HepG2 (cell line): ENCODE measurements around the gene AKNA. TPM values are rescaled to one million over a fixed set of nuclear protein-coding genes. Genes with fewer than 3 reads are reported as not detected.

ENCODE experiments used
- ATAC-seq: fragments of 200-7000 bp; cut with Tn5 transposase; 3 replicates; pipeline ENCODE4 v1.9.1; 2020; ENCODE audit warnings: mild to moderate bottlenecking, moderate library complexity
- BruUV-seq: library from RNA; stranded (reverse); fragments of 400-500 nt; replicated peaks from 2 replicates; lab custom pipeline; 2021; lab: Mats Ljungman, UMichigan
- CTCF ChIA-PET: fragments of 300-600 bp; formaldehyde crosslinking; extraction: SDS; loops from one replicate; lab custom pipeline; 2021; ENCODE audit warnings: low total read pairs, inconsistent platforms, low intra/inter-chr PET ratio; lab: Yijun Ruan, JAX
- POLR2A ChIA-PET: fragments of 350-600 bp; sonication (Branson Sonifier 250); formaldehyde crosslinking; loops from one replicate; lab custom pipeline; 2020; ENCODE audit warnings: antibody characterized with exemption, inconsistent platforms; lab: Yijun Ruan, JAX
- DNase-seq: peaks from one replicate; pipeline ENCODE4 v3.0.0-alpha.2; 2015; ENCODE audit warnings: low spot score
- FAIRE-seq: peaks from 3 replicates; lab custom pipeline; 2011; peaks lifted over from hg19 to GRCh38; lab: Jason Lieb, UNC
- H2AFZ ChIP-seq: one replicate; pipeline ENCODE4 v1.6.1; 2011; ENCODE audit warnings: low read length, inconsistent platforms
- H3K27ac ChIP-seq: fragments of 300-600 bp; 3 replicates; pipeline ENCODE4 v1.8.0; 2011; ENCODE audit warnings: mixed run types, mild to moderate bottlenecking, mixed read lengths, low read length, inconsistent platforms; ENCODE audit not compliant: insufficient read depth; ENCODE audit errors: extremely low read length
- H3K27me3 ChIP-seq, 2 experiments: fragments of 200-600 bp in 1 of 2; 2 replicates in 1 of 2; 3 replicates in 1 of 2; pipeline versions ENCODE4 v1.6.0 to v1.8.0; 2011; ENCODE audit warnings: low read length in 2 of 2, mild to moderate bottlenecking in 2 of 2, moderate library complexity in 2 of 2, inconsistent platforms in 1 of 2; ENCODE audit not compliant: insufficient read depth in 2 of 2, control insufficient read depth in 1 of 2
- H3K36me3 ChIP-seq, 2 experiments: fragments of 200-600 bp in 1 of 2; replicated peaks in 1 of 2; 2 replicates in 1 of 2; 3 replicates in 1 of 2; pipeline versions ENCODE4 v1.5.1 to v1.8.0; 2011; ENCODE audit warnings: low read length in 2 of 2, inconsistent platforms in 1 of 2; ENCODE audit not compliant: insufficient read depth in 2 of 2, control insufficient read depth in 1 of 2
- H3K4me1 ChIP-seq: 2 replicates; pipeline ENCODE4 v1.5.1; 2012; ENCODE audit warnings: low read length, inconsistent platforms; ENCODE audit not compliant: insufficient read depth
- H3K4me2 ChIP-seq: 2 replicates; pipeline ENCODE4 v1.6.0; 2011; ENCODE audit warnings: low read depth, low read length, inconsistent platforms
- H3K4me3 ChIP-seq, 3 experiments: fragments of 200-600 bp in 1 of 3; sonication (generic), shearing (Covaris generic) in 1 of 3; replicated peaks in 1 of 3; 2 replicates each; pipeline ENCODE4 v1.5.1; 2011 to 2016; ENCODE audit warnings: low read length in 3 of 3, inconsistent platforms in 2 of 3, low read depth in 2 of 3, mild to moderate bottlenecking in 2 of 3, control low read depth in 1 of 3, mixed read lengths in 1 of 3; ENCODE audit not compliant: insufficient read depth in 1 of 3
- H3K79me2 ChIP-seq: one replicate; pipeline ENCODE4 v1.6.1; 2011; ENCODE audit warnings: low read length, inconsistent platforms; ENCODE audit not compliant: insufficient read depth
- H3K9ac ChIP-seq: 2 replicates; pipeline ENCODE4 v1.6.0; 2011; ENCODE audit warnings: mild to moderate bottlenecking, low read depth, low read length, inconsistent platforms; ENCODE audit not compliant: insufficient read depth
- H3K9me3 ChIP-seq: 2 replicates; pipeline ENCODE4 v1.5.1; 2012; ENCODE audit warnings: mild to moderate bottlenecking, low read length
- H4K20me1 ChIP-seq: 2 replicates; pipeline ENCODE4 v1.6.0; 2011; ENCODE audit warnings: inconsistent platforms, mild to moderate bottlenecking, low read length, moderate library complexity; ENCODE audit not compliant: insufficient read depth
- FIP1L1 ChIP-seq: fragments of 200-400 bp; formaldehyde crosslinking; IDR thresholded peaks from 2 replicates; pipeline ENCODE4 v1.6.1; 2018; ENCODE audit warnings: low read depth, mild to moderate bottlenecking, low read length, moderate library complexity, borderline replicate concordance; ENCODE audit not compliant: insufficient read depth
- HOXA5 ChIP-seq: sonication (generic); formaldehyde crosslinking; IDR thresholded peaks from 2 replicates; pipeline ENCODE4 v1.4.0; 2020; ENCODE audit warnings: missing genetic modification reagents
- ZNF780A ChIP-seq: sonication (generic); formaldehyde crosslinking; IDR thresholded peaks from 2 replicates; pipeline ENCODE4 v1.8.0; 2022; ENCODE audit warnings: mild to moderate bottlenecking, missing genetic modification reagents, moderate library complexity
- WGBS: methylation state at CpG from one replicate; pipeline ENCODE4 v1.1.6; 2017; ENCODE audit warnings: low lambda C conversion rate; 5-methylcytosine and 5-hydroxymethylcytosine counted together
- in situ Hi-C: cut with HindIII; loops from 2 replicates; pipeline ENCODE4 v1.10.0; 2017; ENCODE audit warnings: low pct_unique_long_range_greater_than_20kb; ENCODE audit not compliant: extremely low pct_ligation_motif_present
- intact Hi-C: fragments of 100-400 bp; cut with micrococcal nuclease; formaldehyde crosslinking; loops from one replicate; pipeline ENCODE4 v1.10.0; 2022; ENCODE audit not compliant: unreplicated experiment
- polyA plus RNA-seq, 8 experiments: library from polyadenylated mRNA; depleted of rRNA in 3 of 8; stranded (reverse) in 7 of 8; unstranded in 1 of 8; fragments of >200 nt; fragmentation: Illumina TruSeq in 4 of 8; extraction: Trizol in 4 of 8; gene quantifications; 2 replicates each; pipeline versions ENCODE4 v1.2.1 to v1.2.3, GENCODE V29; 2011 to 2016; ENCODE audit warnings: low read depth in 4 of 8, missing spikeins in 1 of 8, mixed read lengths in 1 of 8; ENCODE audit not compliant: insufficient read depth in 1 of 8
- total RNA-seq, 5 experiments: library from RNA; depleted of rRNA; stranded (reverse); fragments of >200 nt; fragmentation: Illumina TruSeq; extraction: Trizol; gene quantifications; 2 replicates each; pipeline ENCODE4 v1.2.3, GENCODE V29; 2016; ENCODE audit warnings: low read depth in 1 of 5
- TF ChIP-seq, protein P1 (sequence below): sonication (generic); formaldehyde crosslinking; IDR thresholded peaks from 2 replicates; pipeline ENCODE4 v1.4.0; 2020; ENCODE audit warnings: mild to moderate bottlenecking, missing genetic modification reagents, borderline replicate concordance
- TF ChIP-seq, protein P2 (sequence below): sonication (generic); formaldehyde crosslinking; IDR thresholded peaks from 2 replicates; pipeline ENCODE4 v1.4.0; 2020; ENCODE audit warnings: missing genetic modification reagents, low read depth, mild to moderate bottlenecking, borderline replicate concordance

The AKNA gene
- total and polyA plus RNA-seq, 2 of the 13 experiments (the other 11 are each of a cell fraction or from before 2014, with no cell fraction given): 3.0 to 3.1 TPM

DNA sequence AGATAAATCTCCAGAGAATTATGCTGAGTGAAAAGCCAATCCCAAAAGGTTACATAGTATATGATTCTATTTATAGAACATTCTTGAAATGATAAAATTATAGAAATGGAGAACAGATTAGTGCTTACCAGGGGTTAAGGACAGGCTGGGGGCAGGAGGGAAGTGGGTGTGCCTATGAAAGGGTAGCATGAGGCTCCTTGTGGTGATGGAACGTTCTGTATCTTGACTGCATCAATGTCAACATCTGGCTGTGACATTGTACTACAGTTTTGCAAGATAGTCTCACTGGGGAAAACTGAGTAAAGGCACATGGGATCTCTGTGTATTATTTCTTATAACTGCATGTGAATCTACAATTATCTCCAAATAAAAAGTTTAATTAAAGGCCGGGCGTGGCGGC, 35.9 kb downstream of the AKNA start:
- no peak for DNase-seq

More for the DNA sequence above, 35.9 kb downstream of the AKNA start:
- no peak overlapping the region for H3K9ac ChIP-seq
- no peak overlapping the region for H3K27ac ChIP-seq
- H3K4me3 ChIP-seq: no peak overlapping the region
- peaks cover 15% of the 10 kb centered on the region for H3K4me1 ChIP-seq
- 94% methylated on average over 4 of the region's 4 CpGs for WGBS
- in situ Hi-C loops: no loop called here
- H4K20me1 ChIP-seq: no peaks in the 10 kb centered on the region
- intact Hi-C loops: no loop called here
- ATAC-seq (no peak), FAIRE-seq (no peak)
- ChIA-PET CTCF (no interaction called here), POLR2A (no interaction called here)
- H3K36me3 ChIP-seq: peaks cover 2 to 16% of the 10 kb centered on the region in 2 experiments; a peak in 4 of 5 replicates
- H3K4me2 ChIP-seq: no peak overlapping the region
- BruUV-seq: no TSS peak
- no peak for TF ChIP-seq HOXA5
- TF ChIP-seq, protein P1, sequence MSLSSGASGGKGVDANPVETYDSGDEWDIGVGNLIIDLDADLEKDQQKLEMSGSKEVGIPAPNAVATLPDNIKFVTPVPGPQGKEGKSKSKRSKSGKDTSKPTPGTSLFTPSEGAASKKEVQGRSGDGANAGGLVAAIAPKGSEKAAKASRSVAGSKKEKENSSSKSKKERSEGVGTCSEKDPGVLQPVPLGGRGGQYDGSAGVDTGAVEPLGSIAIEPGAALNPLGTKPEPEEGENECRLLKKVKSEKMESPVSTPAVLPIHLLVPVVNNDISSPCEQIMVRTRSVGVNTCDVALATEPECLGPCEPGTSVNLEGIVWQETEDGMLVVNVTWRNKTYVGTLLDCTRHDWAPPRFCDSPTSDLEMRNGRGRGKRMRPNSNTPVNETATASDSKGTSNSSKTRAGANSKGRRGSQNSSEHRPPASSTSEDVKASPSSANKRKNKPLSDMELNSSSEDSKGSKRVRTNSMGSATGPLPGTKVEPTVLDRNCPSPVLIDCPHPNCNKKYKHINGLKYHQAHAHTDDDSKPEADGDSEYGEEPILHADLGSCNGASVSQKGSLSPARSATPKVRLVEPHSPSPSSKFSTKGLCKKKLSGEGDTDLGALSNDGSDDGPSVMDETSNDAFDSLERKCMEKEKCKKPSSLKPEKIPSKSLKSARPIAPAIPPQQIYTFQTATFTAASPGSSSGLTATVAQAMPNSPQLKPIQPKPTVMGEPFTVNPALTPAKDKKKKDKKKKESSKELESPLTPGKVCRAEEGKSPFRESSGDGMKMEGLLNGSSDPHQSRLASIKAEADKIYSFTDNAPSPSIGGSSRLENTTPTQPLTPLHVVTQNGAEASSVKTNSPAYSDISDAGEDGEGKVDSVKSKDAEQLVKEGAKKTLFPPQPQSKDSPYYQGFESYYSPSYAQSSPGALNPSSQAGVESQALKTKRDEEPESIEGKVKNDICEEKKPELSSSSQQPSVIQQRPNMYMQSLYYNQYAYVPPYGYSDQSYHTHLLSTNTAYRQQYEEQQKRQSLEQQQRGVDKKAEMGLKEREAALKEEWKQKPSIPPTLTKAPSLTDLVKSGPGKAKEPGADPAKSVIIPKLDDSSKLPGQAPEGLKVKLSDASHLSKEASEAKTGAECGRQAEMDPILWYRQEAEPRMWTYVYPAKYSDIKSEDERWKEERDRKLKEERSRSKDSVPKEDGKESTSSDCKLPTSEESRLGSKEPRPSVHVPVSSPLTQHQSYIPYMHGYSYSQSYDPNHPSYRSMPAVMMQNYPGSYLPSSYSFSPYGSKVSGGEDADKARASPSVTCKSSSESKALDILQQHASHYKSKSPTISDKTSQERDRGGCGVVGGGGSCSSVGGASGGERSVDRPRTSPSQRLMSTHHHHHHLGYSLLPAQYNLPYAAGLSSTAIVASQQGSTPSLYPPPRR: no peak
- TF ChIP-seq, protein P2, sequence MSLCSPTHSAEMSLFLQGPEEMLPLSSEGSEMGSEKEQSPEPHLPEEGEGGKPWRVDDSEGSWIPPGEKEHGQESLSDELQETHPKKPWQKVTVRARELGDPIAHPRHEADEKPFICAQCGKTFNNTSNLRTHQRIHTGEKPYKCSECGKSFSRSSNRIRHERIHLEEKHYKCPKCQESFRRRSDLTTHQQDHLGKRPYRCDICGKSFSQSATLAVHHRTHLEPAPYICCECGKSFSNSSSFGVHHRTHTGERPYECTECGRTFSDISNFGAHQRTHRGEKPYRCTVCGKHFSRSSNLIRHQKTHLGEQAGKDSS: no peak
- no peak for TF ChIP-seq ZNF780A (CRISPR knock-in tag)
- TF ChIP-seq FIP1L1: no peak
- H3K9me3 ChIP-seq: no peaks in the 10 kb centered on the region
- H3K79me2 ChIP-seq: no peaks in the 10 kb centered on the region
- H3K27me3 ChIP-seq: no peaks in the 10 kb centered on the region
- no peak overlapping the region for H2AFZ ChIP-seq
